Endothelial cell (in vitro differentiated cells): Measurements from ENCODE around the gene SH2D5. TPM values are rescaled to one million over a fixed set of nuclear protein-coding genes. Genes with fewer than 3 reads are reported as not detected.

ENCODE experiments used
- DNase-seq: peaks from one replicate; pipeline ENCODE4 v3.0.0; 2021; ENCODE audit warnings: low spot score
- H3K27ac Mint-ChIP-seq: one replicate; pipeline ENCODE4 v1.8.0; 2021; ENCODE audit warnings: mixed read lengths, inconsistent platforms; ENCODE audit not compliant: unreplicated experiment
- H3K27me3 Mint-ChIP-seq: one replicate; pipeline ENCODE4 v1.8.0; 2021; ENCODE audit warnings: mild to moderate bottlenecking, moderate library complexity, mixed read lengths, inconsistent platforms; ENCODE audit not compliant: unreplicated experiment
- H3K36me3 Mint-ChIP-seq: one replicate; pipeline ENCODE4 v1.8.0; 2021; ENCODE audit warnings: mild to moderate bottlenecking, low read depth, mixed read lengths, inconsistent platforms; ENCODE audit not compliant: unreplicated experiment
- H3K4me1 Mint-ChIP-seq: one replicate; pipeline ENCODE4 v1.8.0; 2021; ENCODE audit warnings: mild to moderate bottlenecking, mixed read lengths, inconsistent platforms; ENCODE audit not compliant: unreplicated experiment
- H3K4me3 Mint-ChIP-seq: one replicate; pipeline ENCODE4 v1.8.0; 2021; ENCODE audit warnings: mild to moderate bottlenecking, mixed read lengths, inconsistent platforms; ENCODE audit not compliant: unreplicated experiment
- H3K9me3 Mint-ChIP-seq: one replicate; pipeline ENCODE4 v1.8.0; 2021; ENCODE audit warnings: mixed read lengths, inconsistent platforms; ENCODE audit not compliant: unreplicated experiment
- total RNA-seq: library from RNA; stranded (reverse); fragmentation: NEBNext Ultra II Directional; extraction: Animal tissue kit (Norgen Biotek cat#: 25700); gene quantifications from one replicate; pipeline ENCODE4 v1.2.1, GENCODE V29; 2021; ENCODE audit not compliant: unreplicated experiment
- TF ChIP-seq, protein P1 (sequence below): fragments of 200-600 bp; sonication (generic); IDR thresholded peaks from one replicate; pipeline ENCODE4 v1.5.0; 2021; ENCODE audit warnings: antibody characterized with exemption; ENCODE audit not compliant: unreplicated experiment

The SH2D5 gene
- total RNA-seq, 1 donor from 2014 or later, result 0.26 TPM

DNA sequence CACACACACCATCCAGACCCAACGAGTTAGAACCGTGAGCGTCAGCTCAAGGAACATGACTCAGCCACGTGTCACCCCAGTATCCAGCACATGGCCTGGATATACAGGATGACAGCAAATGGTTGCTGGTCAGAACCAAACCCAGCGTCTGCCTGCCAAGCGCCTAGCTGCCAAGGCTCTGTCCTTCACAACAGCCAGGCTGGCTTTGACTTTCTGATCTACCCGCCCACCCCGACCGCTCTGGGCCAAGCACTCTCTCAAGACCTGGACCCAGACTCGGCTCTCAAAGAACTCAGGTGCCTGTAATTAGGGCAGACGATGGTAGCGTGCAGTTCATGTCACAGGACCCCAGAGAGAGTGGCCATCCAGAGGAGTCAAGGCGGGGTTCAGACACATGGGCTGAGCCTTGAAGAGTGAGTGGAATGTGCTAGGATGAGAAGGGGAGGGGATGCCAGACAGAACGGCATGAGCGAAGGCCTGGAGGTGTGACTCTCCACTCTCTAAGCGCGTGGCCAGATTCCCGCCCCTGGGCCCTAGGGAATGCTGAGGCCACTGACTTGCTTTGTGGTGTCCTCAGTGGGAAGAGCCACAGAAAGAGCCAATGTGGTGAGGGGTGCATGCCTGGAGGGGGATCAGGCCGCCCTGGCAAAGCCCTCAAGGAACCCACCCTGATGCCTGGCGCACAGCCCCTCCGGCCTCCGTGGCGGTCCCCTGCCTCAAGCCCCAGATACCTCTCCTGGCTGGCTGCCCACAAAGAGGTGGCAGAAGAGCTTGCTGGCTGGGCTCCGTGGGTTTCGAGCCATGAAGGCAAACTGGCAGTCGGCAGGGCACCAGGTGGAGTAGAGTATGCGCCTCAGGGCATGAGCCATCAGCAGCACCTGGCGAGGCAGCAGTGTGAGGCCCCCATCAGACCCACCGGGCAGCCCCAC lies 7.0 kb downstream of the SH2D5 start:
- DNase-seq, result no peak
- H3K27me3 Mint-ChIP-seq, result peaks cover 15% of the 10 kb centered on the region
- H3K9me3 Mint-ChIP-seq, result no peaks in the 10 kb centered on the region
- no peak overlapping the region for H3K4me3 Mint-ChIP-seq
- H3K36me3 Mint-ChIP-seq, result peaks cover 3% of the 10 kb centered on the region
- H3K4me1 Mint-ChIP-seq, result no peaks in the 10 kb centered on the region
- TF ChIP-seq, protein P1, sequence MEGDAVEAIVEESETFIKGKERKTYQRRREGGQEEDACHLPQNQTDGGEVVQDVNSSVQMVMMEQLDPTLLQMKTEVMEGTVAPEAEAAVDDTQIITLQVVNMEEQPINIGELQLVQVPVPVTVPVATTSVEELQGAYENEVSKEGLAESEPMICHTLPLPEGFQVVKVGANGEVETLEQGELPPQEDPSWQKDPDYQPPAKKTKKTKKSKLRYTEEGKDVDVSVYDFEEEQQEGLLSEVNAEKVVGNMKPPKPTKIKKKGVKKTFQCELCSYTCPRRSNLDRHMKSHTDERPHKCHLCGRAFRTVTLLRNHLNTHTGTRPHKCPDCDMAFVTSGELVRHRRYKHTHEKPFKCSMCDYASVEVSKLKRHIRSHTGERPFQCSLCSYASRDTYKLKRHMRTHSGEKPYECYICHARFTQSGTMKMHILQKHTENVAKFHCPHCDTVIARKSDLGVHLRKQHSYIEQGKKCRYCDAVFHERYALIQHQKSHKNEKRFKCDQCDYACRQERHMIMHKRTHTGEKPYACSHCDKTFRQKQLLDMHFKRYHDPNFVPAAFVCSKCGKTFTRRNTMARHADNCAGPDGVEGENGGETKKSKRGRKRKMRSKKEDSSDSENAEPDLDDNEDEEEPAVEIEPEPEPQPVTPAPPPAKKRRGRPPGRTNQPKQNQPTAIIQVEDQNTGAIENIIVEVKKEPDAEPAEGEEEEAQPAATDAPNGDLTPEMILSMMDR, result no peak
- H3K27ac Mint-ChIP-seq, result no peak overlapping the region

DNA sequence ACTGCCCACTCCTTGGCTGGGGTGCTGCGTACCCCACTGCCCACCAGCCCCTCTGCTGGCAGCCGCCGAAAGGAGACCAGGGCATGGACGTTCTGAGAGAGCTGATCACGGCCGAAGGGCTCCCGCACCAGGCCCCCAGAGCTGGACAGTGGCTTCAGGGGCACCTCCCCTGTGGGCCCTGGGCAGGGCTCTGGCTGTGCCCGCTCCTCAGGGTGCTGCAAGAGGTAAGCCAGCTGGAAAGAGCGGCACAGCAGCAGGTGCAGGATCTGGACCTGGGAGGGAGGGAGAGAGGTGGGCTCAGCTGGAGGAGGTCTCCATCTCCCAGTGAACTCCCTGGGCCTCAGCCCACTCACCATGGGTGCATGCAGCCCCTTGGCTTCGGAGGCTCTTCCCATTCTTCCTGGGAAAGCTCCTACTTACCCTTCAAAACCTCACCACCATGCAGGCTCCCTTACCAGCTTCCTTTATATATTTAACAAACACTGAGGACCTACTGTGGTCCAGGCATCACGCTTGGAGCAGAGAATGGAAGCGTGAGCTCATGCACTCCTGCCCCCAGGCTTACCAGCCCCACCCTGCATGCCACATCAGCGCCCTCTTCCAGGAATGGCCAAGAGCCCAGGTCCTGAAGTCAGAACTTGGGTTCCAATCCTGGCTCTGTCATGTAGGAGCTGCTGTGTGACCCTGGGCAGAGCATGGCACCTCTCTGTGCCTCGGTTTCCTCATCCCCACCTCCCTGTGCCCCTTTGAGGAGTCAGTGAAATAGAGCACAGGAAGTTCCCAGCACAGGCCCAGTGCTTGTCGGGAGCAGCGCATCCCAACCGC lies 7.9 kb downstream of the SH2D5 start:
- Mint-ChIP-seq H3K27me3 (peaks cover 14% of the 10 kb centered on the region), H3K27ac (no peak overlapping the region), H3K4me3 (no peak overlapping the region), H3K4me1 (no peaks in the 10 kb centered on the region), H3K9me3 (no peaks in the 10 kb centered on the region), H3K36me3 (peaks cover 3% of the 10 kb centered on the region)
- peak; percentile 2 for DNase-seq
- TF ChIP-seq, protein P1, result no peak

DNA sequence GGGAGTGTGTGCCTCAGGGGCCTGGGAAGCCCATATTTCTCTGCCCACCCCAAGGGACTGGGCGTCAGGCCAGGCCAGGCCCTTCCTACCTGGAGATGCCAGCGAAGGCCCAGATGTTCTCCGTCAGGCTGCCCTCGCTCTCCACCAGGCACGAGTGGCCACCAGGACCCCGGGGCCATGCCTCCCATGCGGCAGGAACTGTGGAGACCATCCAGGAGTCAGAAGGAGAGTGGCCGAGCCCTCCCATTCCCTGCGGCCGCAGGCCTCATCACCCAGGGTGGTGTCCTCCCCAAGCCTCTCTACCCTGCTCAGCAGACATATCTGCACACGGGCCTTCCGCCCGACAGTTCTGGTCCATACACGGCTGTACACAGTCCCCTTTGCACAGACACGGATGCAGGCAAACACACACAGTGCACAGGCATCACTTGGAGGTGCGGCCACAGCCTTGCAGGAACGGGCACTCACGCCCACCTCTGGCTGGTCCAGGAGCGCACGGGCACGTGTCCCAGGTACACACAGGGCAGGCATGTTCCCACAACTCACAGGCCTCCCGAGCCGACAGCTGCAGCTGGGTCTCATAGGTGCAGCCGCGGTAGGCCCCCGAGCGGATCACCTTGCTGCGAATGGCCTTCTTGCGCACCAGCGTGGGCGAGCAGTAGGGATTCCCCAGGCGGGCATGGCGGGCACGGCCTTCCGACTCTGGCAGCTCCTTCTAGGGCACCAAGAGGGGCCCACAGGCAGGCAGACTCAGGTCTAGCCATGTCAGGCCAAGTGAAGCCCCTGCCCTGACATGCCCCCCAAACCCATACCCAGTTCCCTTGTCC lies 8.8 kb downstream of the SH2D5 start:
- Mint-ChIP-seq H3K36me3 (peaks cover 3% of the 10 kb centered on the region), H3K4me3 (no peak overlapping the region), H3K27ac (no peak overlapping the region), H3K9me3 (no peaks in the 10 kb centered on the region), H3K27me3 (peaks cover 22% of the 10 kb centered on the region), H3K4me1 (peaks cover 1% of the 10 kb centered on the region)
- peak; percentile 3 for DNase-seq
- TF ChIP-seq, protein P1, result no peak

DNA sequence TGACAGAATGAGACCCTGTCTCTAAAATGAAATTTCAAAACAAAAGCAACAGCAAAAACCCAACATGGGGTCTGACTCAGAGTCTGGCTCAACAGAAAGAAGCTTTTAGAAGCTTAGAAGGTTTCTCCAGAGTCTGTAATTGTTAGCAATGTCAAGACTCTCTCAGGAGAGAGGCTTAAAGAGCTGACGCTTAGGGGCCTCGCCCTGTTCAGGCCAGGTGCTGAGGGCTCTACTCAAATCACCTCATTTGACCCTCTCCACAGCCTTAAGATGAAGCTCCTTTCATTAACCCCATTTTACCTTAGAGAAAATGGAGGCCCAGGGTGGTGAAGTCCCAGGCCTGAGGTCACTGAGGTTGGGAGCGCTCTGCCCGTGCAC lies 9.4 kb downstream of the SH2D5 start:
- DNase-seq, result no peak
- Mint-ChIP-seq H3K4me3 (no peak overlapping the region), H3K27ac (no peak overlapping the region), H3K4me1 (peaks cover 2% of the 10 kb centered on the region), H3K36me3 (peaks cover 3% of the 10 kb centered on the region), H3K9me3 (no peaks in the 10 kb centered on the region), H3K27me3 (peaks cover 22% of the 10 kb centered on the region)
- TF ChIP-seq, protein P1, result no peak
